ENCODE results near the gene IL1B.

DNA sequence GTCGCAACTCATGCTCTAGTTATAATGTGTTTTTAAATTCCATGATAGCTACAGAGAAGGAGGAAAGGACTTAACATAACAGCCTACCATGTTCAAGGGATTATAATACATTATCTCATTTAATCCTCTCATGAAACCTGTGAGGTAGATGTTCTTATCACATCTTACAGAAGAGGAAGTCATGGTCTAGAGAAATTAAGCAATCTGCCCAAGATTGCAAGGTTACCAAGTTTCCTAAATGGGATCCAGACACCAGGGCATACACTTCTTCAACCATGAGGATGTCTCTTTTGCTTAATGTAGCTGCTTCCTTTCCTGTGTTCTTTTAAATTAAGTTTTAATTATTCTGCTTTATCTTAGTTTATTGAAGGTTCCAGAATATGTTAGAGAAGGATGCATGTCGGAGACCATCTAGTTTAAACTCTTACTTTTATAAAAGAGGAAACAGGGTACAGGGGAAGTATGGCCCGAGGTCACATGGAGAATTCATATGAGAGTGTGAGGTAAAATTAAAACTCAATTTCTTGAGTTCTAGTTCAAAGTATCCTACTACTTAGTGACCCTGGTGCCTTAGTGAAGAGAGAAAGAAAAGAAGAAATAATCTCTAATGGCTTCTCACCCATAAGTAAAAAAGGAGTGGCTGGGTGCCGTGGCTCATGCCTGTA, 48.7 kb downstream of the IL1B start:
- TF ChIP-seq POLR2AphosphoS5 (IDR thresholded peaks at IDR 0.05) = no peak
- no peak for TF ChIP-seq CTCF (IDR thresholded peaks at IDR 0.05)
- TF ChIP-seq POLR2A (IDR thresholded peaks at IDR 0.05) = no peak

All from breast epithelium (tissue), 3 donors.